GM19452 (cell line): Measurements from ENCODE around the gene OR4D1.

Experiments
- ATAC-seq: cut with Tn5 transposase; IDR thresholded peaks from one replicate; pipeline ENCODE4 v1.9.1; 2021; ENCODE audit not compliant: unreplicated experiment

OR4D1 gene

GRCh38 chr17:58153046-58153445, 4.9 kb downstream of the OR4D1 start:
- no peak for ATAC-seq

- no peak for ATAC-seq
These were observed 5.5 kb downstream of the OR4D1 start for GRCh38 chr17:58153671-58154070.

- no peak for ATAC-seq
These were observed 8.9 kb downstream of the OR4D1 start for GRCh38 chr17:58156839-58157803.

- ATAC-seq: no peak
These were observed 10.0 kb downstream of the OR4D1 start for GRCh38 chr17:58158181-58158580.

GRCh38 chr17:58161566-58161965, 13.4 kb downstream of the OR4D1 start:
- ATAC-seq: no peak

- ATAC-seq: no peak
These were observed 17.8 kb downstream of the OR4D1 start for GRCh38 chr17:58165981-58166380.

- no peak for ATAC-seq
These were observed 18.5 kb downstream of the OR4D1 start, which contains the start of gene OR4D2 for GRCh38 chr17:58166682-58167081. Gene OR4D2, plus strand, starts transcription at chr17:58166982. Its CDS starts 2,674 bp downstream, at chr17:58169656.

GRCh38 chr17:58170622-58171021, 22.4 kb downstream of the OR4D1 start:
- no peak for ATAC-seq

GRCh38 chr17:58172369-58173071, 24.3 kb downstream of the OR4D1 start:
- ATAC-seq: no peak

GRCh38 chr17:58174871-58175270, 26.7 kb downstream of the OR4D1 start:
- ATAC-seq: no peak

GRCh38 chr17:58176200-58176599, 28.0 kb downstream of the OR4D1 start:
- no peak for ATAC-seq

- no peak for ATAC-seq
These were observed 33.6 kb downstream of the OR4D1 start for GRCh38 chr17:58181796-58182195.

- no peak for ATAC-seq
These were observed 35.3 kb downstream of the OR4D1 start for GRCh38 chr17:58183514-58183913.

- ATAC-seq: no peak
These were observed 36.3 kb downstream of the OR4D1 start for GRCh38 chr17:58184308-58184985.

GRCh38 chr17:58184986-58185761, 37.0 kb downstream of the OR4D1 start:
- no peak for ATAC-seq

- ATAC-seq: no peak
These were observed 38.4 kb downstream of the OR4D1 start for GRCh38 chr17:58186591-58186990.

- ATAC-seq: no peak
These were observed 38.9 kb downstream of the OR4D1 start for GRCh38 chr17:58187063-58187462.

- ATAC-seq: no peak
These were observed 39.5 kb downstream of the OR4D1 start for GRCh38 chr17:58187675-58188074.

- ATAC-seq: no peak
These were observed 41.4 kb downstream of the OR4D1 start for GRCh38 chr17:58189436-58190146.
